ENCODE results near the gene FABP1.

FABP1 gene

DNA sequence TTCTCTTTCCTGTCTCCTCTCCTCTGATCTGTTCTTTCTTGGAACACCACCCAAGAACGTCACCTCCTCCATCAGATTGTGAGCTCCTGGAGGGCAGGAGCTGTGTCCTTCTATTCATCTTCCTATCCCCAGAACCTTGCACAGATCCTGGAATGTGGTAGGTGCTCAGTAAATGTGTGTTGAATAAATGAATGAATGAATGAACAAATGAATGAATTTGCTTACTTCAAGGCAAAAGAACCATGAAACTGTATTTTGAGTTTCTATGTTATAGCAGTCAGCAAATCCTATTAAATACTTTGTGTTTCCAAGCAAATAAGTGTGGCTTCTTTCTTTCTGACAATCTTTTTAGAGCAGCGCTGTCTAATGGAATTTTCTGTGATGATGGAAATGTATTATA is 14.8 kb downstream of the FABP1 start:
- no peak for DNase-seq

DNA sequence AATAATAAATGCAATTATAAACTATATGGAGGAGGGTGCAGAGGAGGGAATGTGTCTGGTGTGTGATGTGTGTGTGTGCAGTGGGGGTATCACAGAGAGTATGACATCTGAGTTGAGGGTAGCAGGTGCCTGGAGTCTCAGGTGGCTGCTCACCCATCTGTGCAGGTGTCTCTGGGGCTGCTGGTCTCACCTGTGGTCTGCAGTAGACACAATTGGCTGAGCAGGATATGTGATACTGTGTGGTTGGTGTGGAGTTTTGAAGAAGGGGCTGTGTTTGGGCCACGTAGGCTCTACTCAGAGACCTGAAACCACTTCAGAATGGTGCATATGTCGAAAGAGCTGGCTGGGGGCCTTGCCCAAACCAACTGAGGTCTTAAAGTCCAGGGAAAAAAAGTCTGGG is 17.0 kb downstream of the FABP1 start:
- DNase-seq, result no peak

GRCh38 chr2:88108796-88109195 is 19.1 kb downstream of the FABP1 start:
- no peak for DNase-seq

DNA sequence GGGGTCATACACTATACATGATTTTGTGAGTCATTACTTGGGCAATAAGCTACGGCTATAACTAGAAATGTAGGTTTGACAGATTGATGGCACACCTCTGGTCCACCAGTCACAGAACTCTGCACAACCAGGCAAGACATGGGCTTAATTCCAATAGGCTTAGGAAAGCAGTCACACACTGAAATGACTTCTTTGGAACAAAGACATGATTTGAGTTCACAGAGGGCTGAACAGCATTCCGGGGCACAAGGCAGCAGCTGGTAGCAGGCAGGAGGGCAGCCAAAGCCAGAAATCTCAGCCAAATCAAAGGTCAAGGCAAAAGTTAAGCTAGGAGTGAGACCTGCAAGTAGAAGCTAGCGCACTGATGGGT is 27.4 kb downstream of the FABP1 start:
- DNase-seq, result no peak

GRCh38 chr2:88099798-88100488 is 27.9 kb downstream of the FABP1 start:
- no peak for DNase-seq

DNA sequence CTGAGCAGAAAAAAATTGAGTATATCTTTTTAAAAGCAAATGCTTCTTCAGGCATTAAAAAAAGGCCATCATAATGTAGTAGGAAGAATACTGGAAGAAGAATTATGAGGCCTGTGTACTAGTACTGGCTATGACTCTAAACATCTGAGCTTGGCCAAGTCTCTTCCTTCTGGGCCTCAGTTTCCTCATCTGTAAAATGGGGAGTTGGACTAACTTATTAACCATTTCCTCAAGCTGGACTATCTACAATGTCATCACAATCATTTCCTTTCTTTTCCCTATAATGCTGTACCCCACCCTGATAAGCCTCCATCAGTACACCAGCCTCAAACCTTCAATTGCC is 29.3 kb downstream of the FABP1 start:
- no peak for DNase-seq

GRCh38 chr2:88097891-88098557 is 29.8 kb downstream of the FABP1 start:
- no peak for DNase-seq

GRCh38 chr2:88097192-88097591 is 30.7 kb downstream of the FABP1 start:
- DNase-seq, result no peak

GRCh38 chr2:88096708-88097107 is 31.2 kb downstream of the FABP1 start:
- no peak for DNase-seq

DNA sequence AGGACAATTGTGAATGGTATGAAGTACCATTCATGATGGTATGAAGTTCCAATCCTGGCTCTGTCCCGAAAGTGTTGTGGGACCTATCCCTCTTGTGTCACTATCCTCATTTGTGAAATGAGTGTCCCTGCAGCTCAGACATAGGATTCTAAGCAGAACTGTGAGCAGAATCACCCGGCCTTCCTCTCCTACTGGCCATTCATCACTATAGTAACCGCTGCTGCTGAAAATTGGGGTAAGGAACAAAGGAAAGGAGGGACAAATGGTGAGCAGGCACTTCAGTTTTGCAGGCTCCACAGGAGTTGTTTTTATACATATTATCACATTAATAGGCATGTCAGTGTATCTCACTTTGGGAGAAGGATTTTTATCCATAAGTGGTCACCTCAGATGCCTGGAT is 32.8 kb downstream of the FABP1 start:
- no peak for DNase-seq

DNA sequence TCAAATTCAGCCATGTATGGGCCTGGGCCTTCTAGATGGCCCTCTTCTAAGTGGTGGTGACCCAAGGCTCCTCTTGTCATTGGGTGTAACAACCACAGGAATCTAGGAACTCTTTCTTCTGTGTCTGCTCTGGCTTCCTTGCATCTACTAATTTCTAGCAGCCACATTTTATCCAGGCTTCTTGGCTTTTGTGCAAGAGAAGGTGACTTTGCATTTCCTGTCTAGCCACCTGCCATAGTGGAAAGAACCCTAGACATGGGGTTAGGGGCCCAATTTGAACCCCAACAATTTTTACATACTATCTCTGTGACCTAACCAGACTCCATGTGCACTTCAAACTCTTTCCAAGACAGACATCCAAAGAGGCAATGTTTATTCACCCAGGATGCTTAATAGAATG is 35.1 kb downstream of the FABP1 start:
- DNase-seq, result no peak

DNA sequence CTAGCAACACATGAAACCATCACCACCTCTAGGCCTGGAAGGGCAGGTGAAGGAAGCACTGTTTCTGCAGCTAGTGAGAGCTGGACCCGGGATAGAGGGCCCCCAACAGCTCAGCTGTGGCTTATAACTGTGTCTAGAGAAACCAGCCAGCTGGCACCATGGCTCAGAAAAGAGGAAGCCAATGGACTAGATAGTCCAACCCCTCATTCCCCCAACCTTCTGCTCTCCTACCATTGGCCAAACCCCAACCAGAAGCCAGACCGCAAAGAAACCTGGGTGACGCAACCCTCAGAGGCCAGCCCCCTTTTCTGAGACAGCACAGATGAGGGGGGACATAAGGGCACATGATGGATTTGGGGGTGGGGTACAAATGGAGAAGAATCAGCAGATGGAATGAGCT is 35.9 kb downstream of the FABP1 start:
- DNase-seq, result no peak

DNA sequence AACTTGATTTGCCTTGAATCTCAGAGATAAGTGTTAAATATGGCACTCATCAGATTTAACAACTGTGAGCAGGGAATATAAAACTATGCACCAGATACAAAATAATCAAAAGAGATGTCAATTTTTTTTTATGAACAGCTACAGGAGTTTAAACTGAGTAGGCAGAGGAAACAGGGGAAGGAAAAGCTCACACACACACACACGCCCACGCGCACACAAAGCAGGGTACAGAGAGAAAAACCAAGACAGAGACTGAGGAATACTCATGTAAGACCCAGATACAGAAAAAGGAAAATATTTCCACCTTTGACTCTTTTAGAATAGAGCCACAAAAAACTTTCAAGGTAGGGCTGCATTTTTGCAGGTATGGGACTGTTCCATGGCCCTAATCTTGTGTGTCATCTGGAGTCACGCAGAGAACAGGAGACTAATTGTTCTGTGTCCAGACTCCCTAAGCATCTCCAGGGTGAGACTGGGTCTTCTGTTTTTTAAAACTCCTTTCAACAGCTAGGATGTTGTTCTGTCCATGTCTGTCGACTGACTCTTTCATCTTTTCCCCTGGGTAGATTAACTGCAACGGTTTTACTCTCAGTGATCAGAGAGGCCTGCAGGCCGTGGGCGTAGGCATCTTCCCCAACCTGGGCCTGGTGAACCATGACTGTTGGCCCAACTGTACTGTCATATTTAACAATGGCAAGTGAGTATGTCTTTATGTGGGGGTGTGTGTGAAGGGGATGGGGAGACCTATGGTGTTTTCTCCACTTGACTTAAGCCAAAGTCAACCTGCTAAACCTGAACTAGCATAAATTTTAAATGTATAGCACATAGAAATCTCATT is 37.2 kb downstream of the FABP1 start:
- DNase-seq, result no peak

- no peak for DNase-seq
Measured at GRCh38 chr2:88088999-88089398, 38.9 kb downstream of the FABP1 start.

DNA sequence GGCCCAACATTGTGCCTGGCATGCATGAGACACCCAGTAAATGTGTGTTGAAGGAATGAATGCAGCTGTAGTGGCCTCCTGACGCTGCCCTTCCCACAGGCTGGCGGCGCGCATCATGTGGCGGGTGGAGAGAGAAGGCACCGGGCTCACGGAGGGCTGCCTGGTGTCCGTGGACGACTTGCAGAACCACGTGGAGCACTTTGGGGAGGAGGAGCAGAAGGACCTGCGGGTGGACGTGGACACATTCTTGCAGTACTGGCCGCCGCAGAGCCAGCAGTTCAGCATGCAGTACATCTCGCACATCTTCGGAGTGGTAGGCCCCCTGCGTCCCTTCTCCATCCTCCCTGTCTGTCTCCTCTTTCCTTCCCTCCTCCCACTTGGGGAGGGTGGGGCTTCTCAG is 40.1 kb downstream of the FABP1 start:
- no peak for DNase-seq

GRCh38 chr2:88087073-88087472 is 40.8 kb downstream of the FABP1 start:
- DNase-seq, result no peak

DNA sequence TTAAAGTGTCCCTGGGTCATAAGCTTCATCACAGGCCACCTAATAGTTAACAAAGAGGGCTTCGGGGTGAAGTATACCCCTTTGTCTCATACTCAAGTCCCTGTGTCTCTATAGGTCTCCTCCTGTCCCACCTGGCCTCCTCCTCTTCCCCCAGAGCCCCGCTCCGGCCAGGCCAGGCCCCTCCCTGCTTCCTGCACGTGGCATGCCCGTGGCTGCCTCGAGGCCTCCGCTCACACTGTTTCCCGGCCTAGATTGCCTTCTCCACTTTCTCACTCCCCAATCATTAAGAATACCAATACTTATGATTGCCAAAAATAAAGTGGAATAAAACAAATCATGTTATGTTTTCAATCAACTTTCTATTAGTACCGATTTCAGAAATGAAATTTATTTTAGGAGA is 41.5 kb downstream of the FABP1 start:
- no peak for DNase-seq

GRCh38 chr2:88085602-88086001 is 42.3 kb downstream of the FABP1 start:
- DNase-seq, result no peak

DNA sequence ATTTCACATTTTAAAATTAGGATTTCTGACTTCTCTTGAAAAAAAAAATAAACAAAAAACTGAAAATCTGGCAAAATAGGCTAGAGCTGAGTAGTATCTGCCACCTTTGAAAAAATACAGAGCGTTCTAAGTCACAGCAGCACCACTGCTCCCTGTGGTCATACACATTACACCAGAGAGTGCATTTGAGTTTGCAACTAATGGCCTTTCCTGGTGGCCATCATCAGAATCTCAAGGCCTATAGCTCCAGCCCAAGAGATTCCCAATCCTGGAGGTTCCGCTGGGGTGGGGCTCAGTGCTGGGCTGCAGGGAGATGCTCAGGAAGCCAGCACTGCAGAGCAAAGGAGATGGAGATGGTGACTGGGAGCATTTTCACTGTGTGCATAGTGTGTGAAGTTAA is 42.8 kb downstream of the FABP1 start:
- DNase-seq, result no peak

GRCh38 chr2:88082781-88083180 is 45.1 kb downstream of the FABP1 start:
- no peak for DNase-seq

DNA sequence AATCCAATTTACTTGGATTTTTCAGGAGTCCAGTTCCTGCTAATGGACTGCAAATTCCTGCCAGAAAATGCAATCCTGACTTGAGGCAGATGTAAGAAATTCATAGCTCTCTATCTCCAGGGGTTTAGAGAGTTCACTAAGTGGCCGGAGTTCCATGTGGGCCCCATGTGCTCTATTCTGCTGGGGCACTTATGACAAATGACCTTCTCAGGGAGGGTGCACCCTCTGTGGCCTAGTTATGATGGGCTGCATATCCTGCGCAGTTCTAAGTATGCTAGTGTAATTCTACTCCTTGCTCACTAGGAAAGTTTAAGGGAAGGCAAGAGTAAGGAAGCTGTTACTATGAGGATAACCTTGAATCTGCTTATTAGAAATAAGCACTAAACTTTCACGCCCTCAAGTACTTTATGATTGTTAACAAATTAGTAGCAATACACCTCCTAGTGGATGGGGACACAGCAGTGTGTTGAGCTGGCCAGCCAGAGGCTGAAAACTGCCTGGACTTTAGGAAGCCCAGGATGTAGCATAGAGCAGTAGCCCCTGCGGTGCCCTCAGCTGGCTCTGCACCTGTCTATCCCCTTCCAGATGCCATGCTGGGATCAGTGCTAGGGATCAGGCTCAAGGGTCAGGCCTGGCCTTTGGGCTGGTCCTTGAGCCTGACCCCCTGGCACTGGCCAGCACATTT is 45.8 kb downstream of the FABP1 start:
- no peak for DNase-seq

GRCh38 chr2:88080545-88080944 is 47.3 kb downstream of the FABP1 start:
- DNase-seq, result no peak

DNA sequence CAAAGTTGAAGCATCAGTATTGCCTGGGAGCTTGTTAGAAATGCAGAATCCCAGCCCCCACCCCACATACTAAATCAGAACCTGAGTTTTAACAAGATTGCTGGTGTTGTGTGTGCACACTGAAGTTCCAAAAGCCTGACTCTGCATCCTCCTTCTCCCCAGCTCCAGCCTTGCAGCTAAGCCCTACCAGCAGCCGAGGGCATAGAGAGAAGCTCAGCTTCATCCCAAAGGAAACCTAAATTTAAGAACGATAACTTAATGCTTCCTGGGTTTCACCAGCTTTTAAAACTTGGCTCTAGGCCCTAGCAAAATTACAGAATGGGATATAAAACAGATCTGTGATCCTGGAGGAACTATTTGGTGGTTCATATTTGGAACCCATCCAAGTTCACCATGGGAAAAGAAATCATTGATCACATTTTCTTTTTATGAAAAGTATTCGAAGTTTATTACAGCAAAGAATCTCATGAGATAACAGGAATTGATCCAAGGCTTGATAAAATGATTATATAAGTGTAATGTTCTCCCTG is 49.2 kb downstream of the FABP1 start:
- DNase-seq, result no peak
